ENCODE measurements around the gene IMPA2.
"Not testable (repeated sequence)": the region's sequence is repeated elsewhere in the genome, so short reads cannot be mapped to it uniquely, and the experiment has no call there.

DNA sequence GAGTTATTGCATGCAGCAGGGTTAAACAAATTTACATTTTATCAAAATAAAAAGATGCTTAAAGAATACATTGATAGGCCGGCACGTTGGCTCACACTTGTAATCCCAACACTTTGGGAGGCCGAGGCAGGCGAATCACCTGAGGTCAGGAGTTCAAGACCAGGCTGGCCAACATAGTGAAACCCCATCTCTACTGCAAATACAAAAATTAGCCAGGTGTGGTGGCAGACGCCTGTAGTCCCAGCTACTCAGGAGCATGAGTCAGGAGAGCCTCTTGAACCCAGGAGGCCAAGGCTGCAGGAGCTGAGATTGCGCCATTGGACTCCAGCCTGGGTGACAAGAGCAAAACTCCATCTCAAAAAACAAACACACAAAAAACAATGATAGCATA, 58.2 kb downstream of the IMPA2 start:
- TF ChIP-seq, protein P1, sequence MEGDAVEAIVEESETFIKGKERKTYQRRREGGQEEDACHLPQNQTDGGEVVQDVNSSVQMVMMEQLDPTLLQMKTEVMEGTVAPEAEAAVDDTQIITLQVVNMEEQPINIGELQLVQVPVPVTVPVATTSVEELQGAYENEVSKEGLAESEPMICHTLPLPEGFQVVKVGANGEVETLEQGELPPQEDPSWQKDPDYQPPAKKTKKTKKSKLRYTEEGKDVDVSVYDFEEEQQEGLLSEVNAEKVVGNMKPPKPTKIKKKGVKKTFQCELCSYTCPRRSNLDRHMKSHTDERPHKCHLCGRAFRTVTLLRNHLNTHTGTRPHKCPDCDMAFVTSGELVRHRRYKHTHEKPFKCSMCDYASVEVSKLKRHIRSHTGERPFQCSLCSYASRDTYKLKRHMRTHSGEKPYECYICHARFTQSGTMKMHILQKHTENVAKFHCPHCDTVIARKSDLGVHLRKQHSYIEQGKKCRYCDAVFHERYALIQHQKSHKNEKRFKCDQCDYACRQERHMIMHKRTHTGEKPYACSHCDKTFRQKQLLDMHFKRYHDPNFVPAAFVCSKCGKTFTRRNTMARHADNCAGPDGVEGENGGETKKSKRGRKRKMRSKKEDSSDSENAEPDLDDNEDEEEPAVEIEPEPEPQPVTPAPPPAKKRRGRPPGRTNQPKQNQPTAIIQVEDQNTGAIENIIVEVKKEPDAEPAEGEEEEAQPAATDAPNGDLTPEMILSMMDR (IDR thresholded peaks at IDR 0.05): not testable (repeated sequence)
- TF ChIP-seq POLR2AphosphoS5 (IDR thresholded peaks at IDR 0.05; ENCODE audit: low read depth, low read length); SIN3A (IDR thresholded peaks at IDR 0.05; ENCODE audit: borderline replicate concordance, insufficient read depth, low read depth, low read length): not testable (repeated sequence)
